ENCODE results near the gene GIMAP1.

The GIMAP1 gene

DNA sequence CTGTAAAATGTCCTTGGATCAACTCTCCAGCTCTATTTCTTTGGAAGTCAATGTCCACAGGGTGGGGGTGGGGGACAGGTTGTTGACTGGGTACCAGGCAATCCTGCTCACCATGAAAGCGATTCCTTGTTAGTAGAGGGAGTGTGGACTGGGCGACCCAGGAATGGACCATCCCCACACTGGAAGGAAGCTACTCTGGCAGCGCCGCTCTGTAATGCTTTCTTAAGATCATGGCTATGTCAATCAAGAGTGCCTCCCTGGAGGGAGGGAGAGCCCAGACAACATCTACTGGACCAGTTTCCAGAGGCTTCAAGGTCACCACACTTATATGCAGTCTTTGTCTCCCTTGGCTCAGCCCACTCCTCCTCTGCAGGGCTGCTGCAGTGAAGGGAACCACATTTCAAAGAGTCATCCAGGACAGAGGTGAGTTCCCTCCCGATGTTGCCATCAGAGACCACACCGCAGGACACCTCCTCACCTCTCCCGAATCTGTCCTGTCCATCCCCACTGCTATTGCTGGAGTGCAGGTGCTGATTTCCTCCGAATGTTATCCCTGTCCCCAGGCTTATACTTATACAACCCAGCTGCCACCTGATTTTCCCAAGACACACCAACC, 27.7 kb downstream of the GIMAP1 start:
- no peak for TF ChIP-seq EZH2phosphoT487 (IDR thresholded peaks at IDR 0.05; ENCODE audit: low read depth)
- TF ChIP-seq, protein P1, sequence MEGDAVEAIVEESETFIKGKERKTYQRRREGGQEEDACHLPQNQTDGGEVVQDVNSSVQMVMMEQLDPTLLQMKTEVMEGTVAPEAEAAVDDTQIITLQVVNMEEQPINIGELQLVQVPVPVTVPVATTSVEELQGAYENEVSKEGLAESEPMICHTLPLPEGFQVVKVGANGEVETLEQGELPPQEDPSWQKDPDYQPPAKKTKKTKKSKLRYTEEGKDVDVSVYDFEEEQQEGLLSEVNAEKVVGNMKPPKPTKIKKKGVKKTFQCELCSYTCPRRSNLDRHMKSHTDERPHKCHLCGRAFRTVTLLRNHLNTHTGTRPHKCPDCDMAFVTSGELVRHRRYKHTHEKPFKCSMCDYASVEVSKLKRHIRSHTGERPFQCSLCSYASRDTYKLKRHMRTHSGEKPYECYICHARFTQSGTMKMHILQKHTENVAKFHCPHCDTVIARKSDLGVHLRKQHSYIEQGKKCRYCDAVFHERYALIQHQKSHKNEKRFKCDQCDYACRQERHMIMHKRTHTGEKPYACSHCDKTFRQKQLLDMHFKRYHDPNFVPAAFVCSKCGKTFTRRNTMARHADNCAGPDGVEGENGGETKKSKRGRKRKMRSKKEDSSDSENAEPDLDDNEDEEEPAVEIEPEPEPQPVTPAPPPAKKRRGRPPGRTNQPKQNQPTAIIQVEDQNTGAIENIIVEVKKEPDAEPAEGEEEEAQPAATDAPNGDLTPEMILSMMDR (IDR thresholded peaks at IDR 0.05; ENCODE audit: low read depth, low read length): no peak
- Histone ChIP-seq H2AFZ (ENCODE audit: low read depth, low read length) (no peak overlapping the region), H3K4me3 (ENCODE audit: low read length) (no peak overlapping the region), H3K4me1 (ENCODE audit: low read length) (no peaks in the 10 kb centered on the region), H3K27me3 (ENCODE audit: low read depth, low read length) (peaks cover 22% of the 10 kb centered on the region; the same call in 1 of the 2 replicates), H4K20me1 (ENCODE audit: insufficient read depth, low read length) (no peaks in the 10 kb centered on the region), H3K27ac (ENCODE audit: low read length) (no peak overlapping the region), H3K36me3 (replicated peaks; ENCODE audit: low read depth, low read length) (no peaks in the 10 kb centered on the region), H3K9ac (ENCODE audit: low read length) (no peak overlapping the region), H3K4me2 (ENCODE audit: low read length) (no peak overlapping the region), H3K9me3 (ENCODE audit: insufficient read depth, low read length) (no peaks in the 10 kb centered on the region), H3K79me2 (ENCODE audit: low read length) (no peaks in the 10 kb centered on the region)

DNA sequence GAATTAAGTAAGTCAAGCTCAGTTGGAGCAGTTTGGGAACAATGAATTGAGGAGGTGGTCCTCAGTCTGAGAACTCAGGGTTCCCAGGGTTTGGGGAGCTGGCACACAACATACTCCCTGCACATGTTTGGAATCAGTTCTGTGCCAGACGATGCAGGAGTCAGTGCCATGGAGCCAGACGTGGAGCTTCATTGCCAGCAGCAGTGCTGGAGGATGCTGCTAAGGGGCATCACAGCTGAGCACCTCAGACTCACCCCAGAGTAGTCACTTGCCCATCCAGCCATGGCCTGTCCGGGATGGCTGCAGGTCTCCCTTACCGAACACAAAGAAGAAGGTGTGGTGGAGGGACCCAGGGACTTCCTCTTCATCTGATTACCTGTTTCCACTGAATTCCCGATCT, 28.7 kb downstream of the GIMAP1 start:
- TF ChIP-seq, protein P1 (IDR thresholded peaks at IDR 0.05; ENCODE audit: low read depth, low read length): no peak
- no peak for TF ChIP-seq EZH2phosphoT487 (IDR thresholded peaks at IDR 0.05; ENCODE audit: low read depth)
- Histone ChIP-seq H3K27me3 (ENCODE audit: low read depth, low read length) (peaks cover 20% of the 10 kb centered on the region; the same call in 1 of the 2 replicates), H3K79me2 (ENCODE audit: low read length) (no peaks in the 10 kb centered on the region), H3K4me2 (ENCODE audit: low read length) (no peak overlapping the region), H4K20me1 (ENCODE audit: insufficient read depth, low read length) (no peaks in the 10 kb centered on the region), H3K27ac (ENCODE audit: low read length) (no peak overlapping the region), H3K9me3 (ENCODE audit: insufficient read depth, low read length) (no peaks in the 10 kb centered on the region), H3K4me3 (ENCODE audit: low read length) (no peak overlapping the region), H3K36me3 (replicated peaks; ENCODE audit: low read depth, low read length) (no peaks in the 10 kb centered on the region), H3K4me1 (ENCODE audit: low read length) (no peaks in the 10 kb centered on the region), H2AFZ (ENCODE audit: low read depth, low read length) (no peak overlapping the region), H3K9ac (ENCODE audit: low read length) (no peak overlapping the region)

DNA sequence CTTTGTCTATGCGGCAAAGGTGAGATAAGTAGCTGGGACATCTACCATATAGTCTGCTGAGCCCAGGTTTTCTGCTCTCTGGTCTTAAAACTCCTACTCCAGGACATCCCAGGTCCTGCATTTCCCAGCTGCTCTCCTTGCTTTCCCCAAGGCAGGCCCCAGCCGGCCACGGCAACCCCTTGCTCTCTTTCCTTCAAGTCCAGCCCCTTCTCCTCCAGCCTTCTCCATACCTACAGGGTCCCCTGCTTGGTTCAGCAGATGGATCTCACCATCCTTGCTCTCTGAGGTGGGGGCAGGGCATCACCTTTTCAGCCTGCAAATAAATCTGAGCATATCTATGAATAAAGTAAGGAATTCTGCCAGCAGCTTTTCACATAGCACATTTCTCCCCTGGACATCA, 29.5 kb downstream of the GIMAP1 start:
- Histone ChIP-seq H3K27me3 (ENCODE audit: low read depth, low read length) (peaks cover 19% of the 10 kb centered on the region; the same call in 1 of the 2 replicates), H4K20me1 (ENCODE audit: insufficient read depth, low read length) (no peaks in the 10 kb centered on the region), H3K4me1 (ENCODE audit: low read length) (no peaks in the 10 kb centered on the region), H3K79me2 (ENCODE audit: low read length) (no peaks in the 10 kb centered on the region), H3K9me3 (ENCODE audit: insufficient read depth, low read length) (no peaks in the 10 kb centered on the region), H2AFZ (ENCODE audit: low read depth, low read length) (no peak overlapping the region), H3K4me3 (ENCODE audit: low read length) (no peak overlapping the region), H3K9ac (ENCODE audit: low read length) (no peak overlapping the region), H3K27ac (ENCODE audit: low read length) (no peak overlapping the region), H3K36me3 (replicated peaks; ENCODE audit: low read depth, low read length) (no peaks in the 10 kb centered on the region), H3K4me2 (ENCODE audit: low read length) (no peak overlapping the region)
- TF ChIP-seq, protein P1 (IDR thresholded peaks at IDR 0.05; ENCODE audit: low read depth, low read length): no peak
- no peak for TF ChIP-seq EZH2phosphoT487 (IDR thresholded peaks at IDR 0.05; ENCODE audit: low read depth)

DNA sequence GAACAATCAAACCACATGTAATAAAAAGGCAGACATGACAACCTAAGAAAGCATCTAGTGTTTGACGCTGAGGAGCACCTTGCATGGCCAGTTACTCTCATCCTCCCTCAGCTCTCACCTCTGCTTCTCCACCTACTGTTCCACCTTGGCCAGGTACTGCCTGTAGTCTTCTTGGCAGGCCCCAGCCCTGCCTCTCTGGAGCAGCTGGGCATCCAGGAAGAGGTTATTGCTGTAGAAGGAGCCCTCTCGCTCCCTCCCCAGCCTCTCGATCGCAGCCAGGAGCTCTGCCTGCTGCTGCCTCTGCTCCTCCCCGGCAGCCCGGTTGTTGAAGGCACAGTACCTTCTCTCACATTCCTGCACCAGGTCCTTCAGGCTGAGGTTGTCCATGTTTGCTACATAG, 30.5 kb downstream of the GIMAP1 start:
- no peaks in the 10 kb centered on the region for H4K20me1 ChIP-seq (ENCODE audit: insufficient read depth, low read length)

More for the DNA sequence above, 30.5 kb downstream of the GIMAP1 start:
- H3K4me1 ChIP-seq (ENCODE audit: low read length): no peaks in the 10 kb centered on the region
- H3K27ac ChIP-seq (ENCODE audit: low read length): no peak overlapping the region
- no peak overlapping the region for H3K4me3 ChIP-seq (ENCODE audit: low read length)
- H3K36me3 ChIP-seq (replicated peaks; ENCODE audit: low read depth, low read length): no peaks in the 10 kb centered on the region
- TF ChIP-seq, protein P1 (IDR thresholded peaks at IDR 0.05; ENCODE audit: low read depth, low read length): no peak
- no peak for TF ChIP-seq EZH2phosphoT487 (IDR thresholded peaks at IDR 0.05; ENCODE audit: low read depth)
- no peak overlapping the region for H3K4me2 ChIP-seq (ENCODE audit: low read length)
- H3K79me2 ChIP-seq (ENCODE audit: low read length): no peaks in the 10 kb centered on the region
- H3K9ac ChIP-seq (ENCODE audit: low read length): no peak overlapping the region
- H3K9me3 ChIP-seq (ENCODE audit: insufficient read depth, low read length): no peaks in the 10 kb centered on the region
- peaks cover 11% of the 10 kb centered on the region; the same call in 1 of the 2 replicates for H3K27me3 ChIP-seq (ENCODE audit: low read depth, low read length)
- H2AFZ ChIP-seq (ENCODE audit: low read depth, low read length): no peak overlapping the region
